Inflammatory macrophage treated with lipopolysaccharide for 4 hours (primary cell): ENCODE data around the gene IL33.

Experiments
- DNase-seq: peaks from one replicate; pipeline ENCODE4 v3.0.0-alpha.2; 2020

The IL33 gene

GRCh38 chr9:6305954-6306563 is 90.5 kb downstream of the IL33 start:
- DNase-seq, result peak; percentile 24
